WERI-Rb-1 (cell line): Measurements from ENCODE around the gene CLEC2D.

Experiments
- DNase-seq: peaks from one replicate; pipeline ENCODE4 v3.0.0-alpha.2; 2020
- H3K27ac ChIP-seq: fragments of 250-450 bp; sonication (Bioruptor Pico); 2 replicates; pipeline ENCODE4 v1.5.1; 2020; ENCODE audit warnings: mild to moderate bottlenecking, moderate library complexity
- H3K27me3 ChIP-seq: fragments of 250-450 bp; sonication (Bioruptor Pico); 2 replicates; pipeline ENCODE4 v1.5.1; 2021; ENCODE audit warnings: mild to moderate bottlenecking, low read depth, moderate library complexity; ENCODE audit not compliant: insufficient read depth, severe bottlenecking
- H3K36me3 ChIP-seq: fragments of 250-450 bp; sonication (Bioruptor Pico); 2 replicates; pipeline ENCODE4 v1.5.1; 2020; ENCODE audit warnings: mild to moderate bottlenecking, moderate library complexity
- H3K4me3 ChIP-seq: 2 replicates; pipeline ENCODE4 v1.5.1; 2011; ENCODE audit warnings: low read depth, mild to moderate bottlenecking, control low read depth, low read length
- H3K9me3 ChIP-seq: fragments of 250-450 bp; sonication (Bioruptor Pico); 2 replicates; pipeline ENCODE4 v1.5.1; 2021; ENCODE audit warnings: mild to moderate bottlenecking, moderate library complexity; ENCODE audit not compliant: severe bottlenecking
- TF ChIP-seq, protein P1 (sequence below): IDR thresholded peaks from 2 replicates; pipeline ENCODE4 v1.5.1; 2011; ENCODE audit warnings: low read depth, mild to moderate bottlenecking, control low read depth, inconsistent platforms, low read length

Gene CLEC2D

DNA sequence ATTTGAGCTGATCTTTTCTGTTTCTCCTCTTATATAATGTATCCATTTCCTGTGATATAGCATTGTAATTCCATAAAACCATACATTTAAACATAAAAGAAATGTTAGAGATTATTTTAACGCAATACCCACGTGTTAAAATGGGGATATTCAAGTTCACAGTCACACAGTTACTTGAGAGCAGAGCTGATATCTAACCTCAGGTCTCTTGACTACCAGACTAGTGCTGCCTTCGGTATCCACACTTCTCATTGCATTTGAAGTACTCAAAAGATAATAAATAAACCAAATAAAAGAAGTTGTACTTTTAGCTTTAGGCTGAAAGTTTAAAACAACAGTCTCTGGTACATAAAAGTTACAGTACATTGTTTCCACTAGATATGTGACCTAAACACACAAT lies 60.5 kb downstream of the CLEC2D start:
- no peak for DNase-seq
- Histone ChIP-seq H3K27me3 (no peaks in the 10 kb centered on the region), H3K36me3 (no peaks in the 10 kb centered on the region), H3K27ac (no peak overlapping the region), H3K4me3 (no peak overlapping the region), H3K9me3 (no peaks in the 10 kb centered on the region)
- TF ChIP-seq, protein P1, sequence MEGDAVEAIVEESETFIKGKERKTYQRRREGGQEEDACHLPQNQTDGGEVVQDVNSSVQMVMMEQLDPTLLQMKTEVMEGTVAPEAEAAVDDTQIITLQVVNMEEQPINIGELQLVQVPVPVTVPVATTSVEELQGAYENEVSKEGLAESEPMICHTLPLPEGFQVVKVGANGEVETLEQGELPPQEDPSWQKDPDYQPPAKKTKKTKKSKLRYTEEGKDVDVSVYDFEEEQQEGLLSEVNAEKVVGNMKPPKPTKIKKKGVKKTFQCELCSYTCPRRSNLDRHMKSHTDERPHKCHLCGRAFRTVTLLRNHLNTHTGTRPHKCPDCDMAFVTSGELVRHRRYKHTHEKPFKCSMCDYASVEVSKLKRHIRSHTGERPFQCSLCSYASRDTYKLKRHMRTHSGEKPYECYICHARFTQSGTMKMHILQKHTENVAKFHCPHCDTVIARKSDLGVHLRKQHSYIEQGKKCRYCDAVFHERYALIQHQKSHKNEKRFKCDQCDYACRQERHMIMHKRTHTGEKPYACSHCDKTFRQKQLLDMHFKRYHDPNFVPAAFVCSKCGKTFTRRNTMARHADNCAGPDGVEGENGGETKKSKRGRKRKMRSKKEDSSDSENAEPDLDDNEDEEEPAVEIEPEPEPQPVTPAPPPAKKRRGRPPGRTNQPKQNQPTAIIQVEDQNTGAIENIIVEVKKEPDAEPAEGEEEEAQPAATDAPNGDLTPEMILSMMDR, result no peak

DNA sequence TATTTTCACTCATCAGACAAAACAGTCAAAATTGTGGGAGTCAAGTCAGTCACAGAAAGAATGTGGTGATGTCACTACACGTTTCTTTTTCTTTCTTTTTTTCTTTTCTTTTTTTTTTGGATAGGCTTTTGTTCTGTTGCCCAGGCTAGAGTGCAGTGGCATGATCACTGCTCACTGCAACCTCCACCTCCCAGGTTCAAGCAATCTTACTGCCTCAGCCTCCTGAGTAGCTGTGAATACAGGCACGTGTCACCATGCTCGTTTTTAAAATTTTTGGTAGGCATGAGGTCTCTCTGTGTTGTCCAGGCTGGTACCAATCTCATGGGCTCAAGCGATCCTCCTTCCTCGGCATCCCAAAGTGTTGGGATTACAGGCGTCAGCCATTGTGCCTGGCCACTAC lies 61.1 kb downstream of the CLEC2D start:
- no peak overlapping the region for H3K4me3 ChIP-seq
- no peaks in the 10 kb centered on the region for H3K27me3 ChIP-seq
- no peak for DNase-seq
- no peaks in the 10 kb centered on the region for H3K9me3 ChIP-seq
- no peaks in the 10 kb centered on the region for H3K36me3 ChIP-seq
- no peak overlapping the region for H3K27ac ChIP-seq
- TF ChIP-seq, protein P1, result no peak

DNA sequence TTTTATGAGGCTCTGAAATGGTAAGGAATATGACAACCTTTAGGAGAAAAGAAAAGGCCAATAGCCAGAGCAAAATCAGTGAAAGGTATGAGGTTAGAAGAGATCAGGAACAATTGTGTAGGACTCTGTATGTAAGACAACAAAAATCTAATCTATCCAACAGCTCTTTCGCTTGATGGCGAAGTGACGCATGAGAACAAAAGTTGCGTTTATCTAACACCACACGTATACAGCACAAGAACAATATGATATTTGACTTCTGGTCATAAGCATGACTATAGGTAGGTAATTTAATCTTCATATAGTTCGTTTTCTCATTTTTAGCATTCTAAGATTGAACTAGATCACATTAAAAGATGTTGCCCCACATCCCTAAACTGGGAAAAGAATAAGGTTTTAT lies 61.9 kb downstream of the CLEC2D start:
- H3K9me3 ChIP-seq, result no peaks in the 10 kb centered on the region
- H3K27ac ChIP-seq, result no peak overlapping the region
- H3K27me3 ChIP-seq, result no peaks in the 10 kb centered on the region
- no peaks in the 10 kb centered on the region for H3K36me3 ChIP-seq
- TF ChIP-seq, protein P1, result no peak
- no peak overlapping the region for H3K4me3 ChIP-seq
- no peak for DNase-seq

DNA sequence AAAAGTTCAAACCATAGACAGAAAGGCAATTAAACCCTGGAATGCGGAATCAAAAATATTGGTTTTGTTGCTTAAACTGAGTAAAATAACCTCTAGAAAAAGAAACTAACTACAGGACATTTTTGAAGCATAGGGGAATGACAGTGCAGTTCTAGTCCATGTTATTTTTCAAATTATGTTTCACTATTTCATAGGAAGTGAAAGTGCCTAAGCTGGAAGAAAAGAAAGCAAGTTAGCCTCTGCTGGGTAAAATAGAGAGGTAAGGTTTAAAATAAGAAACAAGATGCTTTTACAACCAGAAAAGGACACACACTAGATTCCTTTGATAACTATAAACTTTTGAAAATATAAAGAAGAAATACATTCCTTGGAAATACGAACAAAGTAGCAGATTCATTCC lies 62.3 kb downstream of the CLEC2D start:
- Histone ChIP-seq H3K27ac (no peak overlapping the region), H3K9me3 (no peaks in the 10 kb centered on the region), H3K36me3 (no peaks in the 10 kb centered on the region), H3K4me3 (no peak overlapping the region), H3K27me3 (no peaks in the 10 kb centered on the region)
- DNase-seq, result no peak
- TF ChIP-seq, protein P1, result no peak

DNA sequence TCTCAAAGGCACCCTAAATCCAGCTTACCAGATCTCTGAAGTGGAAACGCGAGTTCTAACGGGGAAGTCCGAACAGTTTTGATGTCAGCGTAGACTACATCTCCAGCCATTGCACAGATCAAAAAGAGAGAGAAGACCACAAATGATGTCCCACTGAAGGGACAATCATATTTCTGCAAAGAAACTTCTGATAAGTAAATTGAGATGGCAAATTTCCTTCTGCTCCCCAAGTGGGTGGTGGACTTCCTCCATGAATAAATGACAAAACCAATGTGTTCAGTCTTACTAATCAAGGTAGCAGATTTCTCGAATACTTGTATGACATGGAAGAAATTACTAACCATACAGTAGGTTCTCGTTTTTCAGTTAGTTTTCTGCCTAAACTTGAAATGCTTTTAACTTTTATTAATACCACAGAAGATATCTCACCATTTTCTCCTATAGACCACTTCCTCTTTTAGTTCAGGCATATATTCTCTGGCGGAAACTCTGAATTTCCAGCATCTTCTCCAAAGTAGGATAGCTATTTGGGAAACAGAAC lies 63.5 kb downstream of the CLEC2D start, which contains the start of gene CLECL1:
Gene CLECL1, minus strand, starts transcription at position 177 of the 541 bp plus-strand sequence.
- no peaks in the 10 kb centered on the region for H3K9me3 ChIP-seq
- DNase-seq, result no peak
- H3K27ac ChIP-seq, result no peak within 1 kb of the TSS
- no peaks in the 10 kb centered on the region for H3K27me3 ChIP-seq
- TF ChIP-seq, protein P1, result no peak
- H3K36me3 ChIP-seq, result no peaks in the 10 kb centered on the region
- H3K4me3 ChIP-seq, result no peak within 1 kb of the TSS

DNA sequence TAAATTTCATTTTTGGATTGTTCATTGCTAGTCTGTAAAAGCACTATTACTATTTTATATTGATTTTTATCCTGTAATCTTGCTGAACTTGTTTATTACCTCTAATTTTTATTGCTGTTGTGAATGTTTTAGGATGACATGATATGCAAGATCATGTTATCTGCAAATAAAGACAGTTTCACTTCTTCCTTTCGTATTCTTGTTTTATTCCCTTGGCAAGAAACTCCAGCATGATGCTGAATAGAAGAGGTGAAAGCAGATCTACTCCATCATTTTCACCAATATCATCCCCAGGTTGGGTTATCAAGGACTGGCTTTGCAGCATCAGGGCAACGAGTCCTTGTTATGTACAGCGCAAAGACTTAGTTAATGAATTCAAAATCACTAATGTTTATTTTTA lies 66.1 kb downstream of the CLEC2D start:
- Histone ChIP-seq H3K27ac (no peak overlapping the region), H3K9me3 (no peaks in the 10 kb centered on the region), H3K36me3 (no peaks in the 10 kb centered on the region), H3K27me3 (no peaks in the 10 kb centered on the region), H3K4me3 (no peak overlapping the region)
- DNase-seq, result no peak
- TF ChIP-seq, protein P1, result no peak
